Ascending aorta (tissue), 2 donors: ENCODE data around the gene FOXN3. TPM values are rescaled to one million over a fixed set of nuclear protein-coding genes. Genes with fewer than 3 reads are reported as not detected.

Experiments
- DNase-seq, 2 donors: peaks; one replicate each; pipeline ENCODE4 v3.0.0-alpha.2; 2019; ENCODE audit warnings: low spot score in 2 of 2
- H3K27ac ChIP-seq, 2 donors: fragments of 200-600 bp; sonication (generic); one replicate each; pipeline ENCODE4 v1.5.1; 2016 to 2017; ENCODE audit warnings: mild to moderate bottlenecking in 1 of 2
- H3K27me3 ChIP-seq: fragments of 200-600 bp; sonication (generic); one replicate; pipeline ENCODE4 v1.5.1; 2017
- H3K36me3 ChIP-seq, 2 donors: fragments of 200-600 bp; sonication (generic); one replicate each; pipeline ENCODE4 v1.5.1; 2016
- H3K4me1 ChIP-seq, 2 donors: fragments of 200-600 bp; sonication (generic); one replicate each; pipeline ENCODE4 v1.5.1; 2016 to 2017; ENCODE audit warnings: mild to moderate bottlenecking in 1 of 2
- H3K4me3 ChIP-seq, 2 donors: fragments of 200-600 bp; sonication (generic); one replicate each; pipeline ENCODE4 v1.5.1; 2016 to 2017; ENCODE audit warnings: mild to moderate bottlenecking in 1 of 2
- H3K9me3 ChIP-seq, 2 donors: fragments of 200-600 bp; sonication (generic); one replicate each; pipeline ENCODE4 v1.5.1; 2016
- CTCF ChIP-seq, 3 experiments: fragments of 200-600 bp in 2 of 3; fragments of 450-650 bp in 1 of 3; sonication (generic) in 2 of 3; IDR thresholded peaks; one replicate each; pipeline ENCODE4 v1.5.1; 2016 to 2019; ENCODE audit warnings: antibody characterized with exemption in 3 of 3, mild to moderate bottlenecking in 1 of 3, moderate library complexity in 1 of 3
- intact Hi-C: fragments of 100-400 bp; cut with DNase I; formaldehyde crosslinking; loops from one replicate; pipeline ENCODE4 v1.15.1; 2023
- total RNA-seq: library from RNA; depleted of rRNA; stranded (reverse); fragments of >200 nt; gene quantifications from one replicate; pipeline ENCODE4 v1.1.0, GENCODE V29; 2016

FOXN3 gene
- total RNA-seq, 1 donor from 2014 or later, result 96.3 TPM

GRCh38 chr14:89447182-89447944 lies 30.3 kb upstream of the FOXN3 start:
- Histone ChIP-seq H3K36me3 (no peaks in the 10 kb centered on the region), H3K4me1 (peaks cover 4 to 17% of the 10 kb centered on the region in 2 donors), H3K27me3 (no peaks in the 10 kb centered on the region), H3K9me3 (no peaks in the 10 kb centered on the region), H3K4me3 (no peak overlapping the region), H3K27ac (no peak overlapping the region)
- DNase-seq, result no peak
- intact Hi-C loops, result no loop called here
- no peak for TF ChIP-seq CTCF (IDR thresholded peaks at IDR 0.05)

GRCh38 chr14:89445273-89445973 lies 28.4 kb upstream of the FOXN3 start:
- H3K36me3 ChIP-seq, result no peaks in the 10 kb centered on the region
- no peaks in the 10 kb centered on the region for H3K27me3 ChIP-seq
- no peak for TF ChIP-seq CTCF (IDR thresholded peaks at IDR 0.05)
- no peak for DNase-seq
- H3K27ac ChIP-seq, result no peak overlapping the region
- intact Hi-C loops, result no loop called here
- H3K4me1 ChIP-seq, result peaks cover 4 to 17% of the 10 kb centered on the region in 2 donors
- H3K4me3 ChIP-seq, result no peak overlapping the region
- no peaks in the 10 kb centered on the region for H3K9me3 ChIP-seq

- no peak for TF ChIP-seq CTCF (IDR thresholded peaks at IDR 0.05)
- Histone ChIP-seq H3K27me3 (no peaks in the 10 kb centered on the region), H3K4me1 (peaks cover 4 to 17% of the 10 kb centered on the region in 2 donors), H3K27ac (no peak overlapping the region), H3K9me3 (no peaks in the 10 kb centered on the region), H3K4me3 (no peak overlapping the region), H3K36me3 (no peaks in the 10 kb centered on the region)
- intact Hi-C loops, result no loop called here
- no peak for DNase-seq
Measured at GRCh38 chr14:89444516-89445125, 27.6 kb upstream of the FOXN3 start.

GRCh38 chr14:89444044-89444443 lies 27.0 kb upstream of the FOXN3 start:
- peaks cover 4 to 17% of the 10 kb centered on the region in 2 donors for H3K4me1 ChIP-seq
- H3K36me3 ChIP-seq, result no peaks in the 10 kb centered on the region
- H3K27me3 ChIP-seq, result no peaks in the 10 kb centered on the region
- no peak for DNase-seq
- H3K27ac ChIP-seq, result peak overlapping the region in 1 of 2 donors; percentile 61
- intact Hi-C loops, result no loop called here
- H3K9me3 ChIP-seq, result no peaks in the 10 kb centered on the region
- no peak overlapping the region for H3K4me3 ChIP-seq
- no peak for TF ChIP-seq CTCF (IDR thresholded peaks at IDR 0.05)

GRCh38 chr14:89443042-89443629 lies 26.1 kb upstream of the FOXN3 start:
- Histone ChIP-seq H3K27ac (peak overlapping the region; percentile 27 to 61), H3K27me3 (no peaks in the 10 kb centered on the region), H3K36me3 (no peaks in the 10 kb centered on the region), H3K9me3 (no peaks in the 10 kb centered on the region), H3K4me3 (no peak overlapping the region), H3K4me1 (peaks cover 4 to 17% of the 10 kb centered on the region in 2 donors)
- TF ChIP-seq CTCF (IDR thresholded peaks at IDR 0.05), result no peak
- intact Hi-C loops, result no loop called here
- DNase-seq, result no peak
